Dermis blood vessel endothelial cell (primary cell): ENCODE measurements around the gene CDSN. TPM values are rescaled to one million over a fixed set of nuclear protein-coding genes. Genes with fewer than 3 reads are reported as not detected.
A peak's percentile ranks its signal among the peaks of the same experiment; 100 is the strongest.
"Not testable (repeated sequence)": the region's sequence is repeated elsewhere in the genome, so short reads cannot be mapped to it uniquely, and the experiment has no call there.

Experiments
- DNase-seq: peaks from one replicate; pipeline ENCODE4 v3.0.0; 2010
- total RNA-seq: library from RNA; depleted of rRNA; stranded (reverse); fragments of >200 nt; gene quantifications from 2 replicates; pipeline ENCODE4 v1.2.3, GENCODE V29; 2014

The CDSN gene
- total RNA-seq, result not detected in 2 replicates

GRCh38 chr6:31120151-31120915 is at the start of gene CDSN:
CDSN (minus strand) TSS chr6:31120446; CDS start chr6:31120419, 27 bp downstream.
- no peak for DNase-seq

- no peak for DNase-seq
These were observed 49.0 kb upstream of the CDSN start for GRCh38 chr6:31169123-31169857.

- no peak for DNase-seq
These were observed 48.4 kb upstream of the CDSN start for GRCh38 chr6:31168606-31169005.

GRCh38 chr6:31165986-31166385 is 45.7 kb upstream of the CDSN start:
- DNase-seq, result no peak

- not testable (repeated sequence) for DNase-seq
These were observed 45.0 kb upstream of the CDSN start for GRCh38 chr6:31165064-31165832.

- DNase-seq, result not testable (repeated sequence)
These were observed 44.3 kb upstream of the CDSN start for GRCh38 chr6:31164475-31165063.

- no peak for DNase-seq
These were observed 43.7 kb upstream of the CDSN start for GRCh38 chr6:31163922-31164321.

- DNase-seq, result no peak
These were observed 42.4 kb upstream of the CDSN start for GRCh38 chr6:31162463-31163165.

GRCh38 chr6:31161216-31162126 is 41.2 kb upstream of the CDSN start:
- DNase-seq, result no peak

GRCh38 chr6:31158863-31159855 is 38.9 kb upstream of the CDSN start:
- peak; percentile 21 for DNase-seq

GRCh38 chr6:31158140-31158862 is 38.1 kb upstream of the CDSN start, which contains the start of gene TCF19:
TCF19 (plus strand) TSS chr6:31158589; CDS start chr6:31159470, 881 bp downstream.
- DNase-seq, result peak; percentile 99

- peak; percentile 12 for DNase-seq
These were observed 37.4 kb upstream of the CDSN start, which contains the start of gene CCHCR1 for GRCh38 chr6:31157513-31158139. CCHCR1 (minus strand) TSS chr6:31157802; CDS start chr6:31157600, 202 bp downstream.

- DNase-seq, result no peak
These were observed 36.4 kb upstream of the CDSN start for GRCh38 chr6:31156641-31157040.

- DNase-seq, result no peak
These were observed 34.2 kb upstream of the CDSN start for GRCh38 chr6:31154436-31154835.

GRCh38 chr6:31152781-31153180 is 32.5 kb upstream of the CDSN start:
- no peak for DNase-seq

GRCh38 chr6:31149827-31150447 is 29.7 kb upstream of the CDSN start:
- DNase-seq, result no peak

- DNase-seq, result no peak
These were observed 25.1 kb upstream of the CDSN start for GRCh38 chr6:31145386-31145785.

- DNase-seq, result no peak
These were observed 24.7 kb upstream of the CDSN start for GRCh38 chr6:31144970-31145340.
